Smooth muscle cell (in vitro differentiated cells): Measurements from ENCODE around the gene SYT14. TPM values are rescaled to one million over a fixed set of nuclear protein-coding genes. Genes with fewer than 3 reads are reported as not detected.

Experiments
- DNase-seq: peaks from one replicate; lab custom pipeline; 2025; ENCODE audit not compliant: unreplicated experiment; lab: John Stamatoyannopoulos, UW
- H2AFZ ChIP-seq: fragments of 200-600 bp; sonication (generic); 2 replicates; pipeline ENCODE4 v1.6.0; 2016; ENCODE audit warnings: antibody characterized with exemption, low read depth, mild to moderate bottlenecking
- H3F3A ChIP-seq: fragments of 200-600 bp; sonication (generic); 2 replicates; pipeline ENCODE4 v1.6.0; 2017; ENCODE audit warnings: antibody characterized with exemption, low read depth
- H3K27ac ChIP-seq: fragments of 200-600 bp; sonication (generic); 2 replicates; pipeline ENCODE4 v1.5.1; 2016; ENCODE audit warnings: low read depth, mild to moderate bottlenecking
- H3K27me3 ChIP-seq: fragments of 200-600 bp; sonication (generic); 2 replicates; pipeline ENCODE4 v1.6.1; 2016; ENCODE audit warnings: low read depth, mild to moderate bottlenecking
- H3K36me3 ChIP-seq: fragments of 200-600 bp; sonication (generic); 2 replicates; pipeline ENCODE4 v1.5.1; 2016; ENCODE audit warnings: low read depth
- H3K4me1 ChIP-seq: fragments of 200-600 bp; sonication (generic); 2 replicates; pipeline ENCODE4 v1.5.1; 2016; ENCODE audit warnings: low read depth
- H3K4me2 ChIP-seq: fragments of 200-600 bp; sonication (generic); 2 replicates; pipeline ENCODE4 v1.6.0; 2016; ENCODE audit warnings: mild to moderate bottlenecking
- H3K4me3 ChIP-seq: fragments of 200-600 bp; sonication (generic); 2 replicates; pipeline ENCODE4 v1.5.1; 2016; ENCODE audit warnings: mild to moderate bottlenecking
- H3K79me2 ChIP-seq: fragments of 200-600 bp; sonication (generic); 2 replicates; pipeline ENCODE4 v1.6.0; 2016; ENCODE audit warnings: low read depth, mild to moderate bottlenecking
- H3K9ac ChIP-seq: fragments of 200-600 bp; sonication (generic); 2 replicates; pipeline ENCODE4 v1.6.0; 2016; ENCODE audit warnings: low read depth
- H3K9me3 ChIP-seq: fragments of 200-600 bp; sonication (generic); replicated peaks from 2 replicates; pipeline ENCODE4 v1.5.1; 2016; ENCODE audit warnings: low read depth
- H4K20me1 ChIP-seq: fragments of 200-600 bp; sonication (generic); 2 replicates; pipeline ENCODE4 v1.6.0; 2016; ENCODE audit warnings: low read depth
- WGBS: methylation state at CpG from one replicate; pipeline ENCODE4 v1.1.7; 2016; ENCODE audit warnings: low lambda C conversion rate; 5-methylcytosine and 5-hydroxymethylcytosine counted together
- polyA plus RNA-seq: library from polyadenylated mRNA; unstranded; fragments of >200 nt; fragmentation: Nextera tagmentation; extraction: Ambion mirVana; gene quantifications from 2 replicates; pipeline ENCODE4 v1.2.1, GENCODE V29; 2016
- total RNA-seq: library from RNA; depleted of rRNA; stranded (reverse); fragments of >200 nt; gene quantifications from 2 replicates; pipeline ENCODE4 v1.2.3, GENCODE V29; 2014
- TF ChIP-seq, protein P1 (sequence below): fragments of 200-600 bp; sonication (generic); IDR thresholded peaks from 2 replicates; pipeline ENCODE4 v1.5.1; 2017; ENCODE audit warnings: borderline replicate concordance, mild to moderate bottlenecking, antibody characterized with exemption; ENCODE audit not compliant: insufficient read depth, poor library complexity, severe bottlenecking

SYT14 gene
- total and polyA plus RNA-seq, 2 experiments from 2014 or later, result 0.81 TPM; not detected in 1

DNA sequence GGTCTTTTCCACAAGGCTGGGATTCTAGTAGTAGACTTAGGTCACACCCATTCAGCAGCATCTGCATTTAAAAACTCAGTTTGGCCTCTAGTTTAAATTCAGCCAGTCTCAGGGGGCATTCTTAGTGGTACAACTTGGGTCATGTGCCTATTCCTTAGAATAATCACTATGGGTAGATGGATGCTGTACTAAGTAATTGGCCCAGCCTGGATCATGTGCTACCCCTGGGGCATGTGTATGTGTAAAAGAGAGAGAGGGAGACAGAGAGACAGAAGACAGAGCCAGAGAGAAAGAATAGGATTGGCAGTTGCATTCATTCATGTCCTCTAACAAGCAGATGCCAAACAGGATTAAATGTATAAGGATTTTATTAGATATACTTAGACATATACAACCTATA, 13.6 kb upstream of the SYT14 start:
- Histone ChIP-seq H3K9me3 (no peaks in the 10 kb centered on the region), H3K4me3 (no peak overlapping the region), H4K20me1 (no peaks in the 10 kb centered on the region), H3K9ac (no peak overlapping the region), H3K4me1 (peaks cover 2% of the 10 kb centered on the region), H3F3A (no peaks in the 10 kb centered on the region), H3K4me2 (no peak overlapping the region), H3K36me3 (no peaks in the 10 kb centered on the region), H3K27ac (no peak overlapping the region), H2AFZ (no peak overlapping the region), H3K79me2 (no peaks in the 10 kb centered on the region), H3K27me3 (no peaks in the 10 kb centered on the region)
- no peak for DNase-seq
- TF ChIP-seq, protein P1, sequence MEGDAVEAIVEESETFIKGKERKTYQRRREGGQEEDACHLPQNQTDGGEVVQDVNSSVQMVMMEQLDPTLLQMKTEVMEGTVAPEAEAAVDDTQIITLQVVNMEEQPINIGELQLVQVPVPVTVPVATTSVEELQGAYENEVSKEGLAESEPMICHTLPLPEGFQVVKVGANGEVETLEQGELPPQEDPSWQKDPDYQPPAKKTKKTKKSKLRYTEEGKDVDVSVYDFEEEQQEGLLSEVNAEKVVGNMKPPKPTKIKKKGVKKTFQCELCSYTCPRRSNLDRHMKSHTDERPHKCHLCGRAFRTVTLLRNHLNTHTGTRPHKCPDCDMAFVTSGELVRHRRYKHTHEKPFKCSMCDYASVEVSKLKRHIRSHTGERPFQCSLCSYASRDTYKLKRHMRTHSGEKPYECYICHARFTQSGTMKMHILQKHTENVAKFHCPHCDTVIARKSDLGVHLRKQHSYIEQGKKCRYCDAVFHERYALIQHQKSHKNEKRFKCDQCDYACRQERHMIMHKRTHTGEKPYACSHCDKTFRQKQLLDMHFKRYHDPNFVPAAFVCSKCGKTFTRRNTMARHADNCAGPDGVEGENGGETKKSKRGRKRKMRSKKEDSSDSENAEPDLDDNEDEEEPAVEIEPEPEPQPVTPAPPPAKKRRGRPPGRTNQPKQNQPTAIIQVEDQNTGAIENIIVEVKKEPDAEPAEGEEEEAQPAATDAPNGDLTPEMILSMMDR, result no peak

DNA sequence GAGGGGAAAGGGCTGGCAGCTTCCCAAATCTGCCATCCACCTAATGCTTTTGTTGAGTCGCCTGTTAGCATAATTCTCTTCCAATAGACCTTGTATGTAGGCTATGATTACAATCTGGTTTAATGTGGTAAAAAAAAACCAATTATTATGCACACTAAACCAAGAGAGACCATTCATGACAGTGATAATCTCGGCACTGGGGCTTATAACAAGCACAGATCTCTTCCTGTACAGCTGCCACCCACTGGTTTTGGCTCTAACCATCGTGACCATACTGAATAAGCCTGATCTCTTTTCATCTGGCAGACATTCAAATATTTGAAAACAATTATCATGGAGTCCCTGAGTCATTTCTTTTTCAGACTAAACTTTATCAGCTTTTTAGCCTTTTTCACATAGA, 12.0 kb upstream of the SYT14 start:
- no peaks in the 10 kb centered on the region for H3K9me3 ChIP-seq
- H3K79me2 ChIP-seq, result no peaks in the 10 kb centered on the region
- DNase-seq, result no peak
- TF ChIP-seq, protein P1, result no peak
- no peak overlapping the region for H2AFZ ChIP-seq
- H3K4me2 ChIP-seq, result peak overlapping the region; percentile 19
- H4K20me1 ChIP-seq, result no peaks in the 10 kb centered on the region
- H3K27me3 ChIP-seq, result no peaks in the 10 kb centered on the region
- no peak overlapping the region for H3K4me3 ChIP-seq
- H3K9ac ChIP-seq, result no peak overlapping the region
- peaks cover 2% of the 10 kb centered on the region for H3K4me1 ChIP-seq
- H3F3A ChIP-seq, result no peaks in the 10 kb centered on the region
- H3K27ac ChIP-seq, result no peak overlapping the region
- 46% methylated on average over 3 of the region's 3 CpGs for WGBS
- H3K36me3 ChIP-seq, result no peaks in the 10 kb centered on the region

DNA sequence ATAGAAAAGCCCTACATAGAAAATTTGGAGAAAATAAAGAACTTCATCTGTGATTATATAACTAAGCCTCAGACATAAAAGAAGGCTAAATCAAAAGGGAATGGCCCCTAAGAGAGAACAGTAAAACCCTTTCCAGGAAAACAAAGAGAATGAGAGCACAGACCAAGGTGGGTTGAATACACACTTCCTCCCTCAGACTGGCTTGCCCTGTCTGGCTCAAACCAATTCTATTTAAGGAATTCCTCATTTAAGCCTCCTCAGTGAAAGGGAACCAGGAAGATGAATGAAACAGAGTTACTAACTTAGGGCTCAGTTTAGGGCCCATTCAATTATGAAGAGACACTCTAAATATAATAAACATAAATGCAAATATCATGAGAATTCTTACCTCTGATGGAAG, 10.6 kb upstream of the SYT14 start:
- H2AFZ ChIP-seq, result no peak overlapping the region
- H3K9me3 ChIP-seq, result no peaks in the 10 kb centered on the region
- H4K20me1 ChIP-seq, result no peaks in the 10 kb centered on the region
- no peak overlapping the region for H3K27ac ChIP-seq
- no peak for DNase-seq
- TF ChIP-seq, protein P1, result no peak
- no peak overlapping the region for H3K4me3 ChIP-seq
- H3K36me3 ChIP-seq, result no peaks in the 10 kb centered on the region
- no peaks in the 10 kb centered on the region for H3F3A ChIP-seq
- H3K4me1 ChIP-seq, result peaks cover 2% of the 10 kb centered on the region
- H3K4me2 ChIP-seq, result no peak overlapping the region
- H3K27me3 ChIP-seq, result peaks cover 2% of the 10 kb centered on the region
- H3K9ac ChIP-seq, result no peak overlapping the region
- H3K79me2 ChIP-seq, result no peaks in the 10 kb centered on the region

DNA sequence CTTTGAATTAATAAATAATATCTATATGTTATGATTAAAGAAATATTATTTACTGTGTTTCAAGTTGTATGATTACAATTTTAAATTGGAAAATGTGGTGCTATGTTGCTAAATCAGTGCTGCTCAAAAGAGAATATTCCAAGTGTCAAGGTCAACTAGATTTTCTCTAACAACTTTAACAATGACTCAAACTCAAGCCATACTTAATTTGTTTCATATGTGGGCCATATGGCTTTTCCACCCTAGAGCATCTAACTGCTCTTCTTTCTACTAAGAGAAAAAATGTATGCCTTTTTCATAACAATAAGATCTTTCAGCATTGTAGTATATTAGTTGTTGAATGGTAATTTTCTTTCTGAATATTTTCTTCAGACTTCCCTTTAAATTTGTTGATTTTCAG, 8.3 kb upstream of the SYT14 start:
- H3F3A ChIP-seq, result no peaks in the 10 kb centered on the region
- H3K9ac ChIP-seq, result no peak overlapping the region
- no peak for DNase-seq
- no peaks in the 10 kb centered on the region for H3K9me3 ChIP-seq
- H2AFZ ChIP-seq, result no peak overlapping the region
- no peak overlapping the region for H3K4me3 ChIP-seq
- H3K79me2 ChIP-seq, result no peaks in the 10 kb centered on the region
- TF ChIP-seq, protein P1, result no peak
- H3K27ac ChIP-seq, result no peak overlapping the region
- peaks cover 23% of the 10 kb centered on the region for H3K27me3 ChIP-seq
- no peak overlapping the region for H3K4me2 ChIP-seq
- H4K20me1 ChIP-seq, result no peaks in the 10 kb centered on the region
- H3K36me3 ChIP-seq, result no peaks in the 10 kb centered on the region
- peaks cover 2% of the 10 kb centered on the region for H3K4me1 ChIP-seq
